Right ventricle myocardium superior (tissue), 1 donor: ENCODE results near the gene MACC1. TPM values are rescaled to one million over a fixed set of nuclear protein-coding genes. Genes with fewer than 3 reads are reported as not detected.
"Not testable (repeated sequence)": the region's sequence is repeated elsewhere in the genome, so short reads cannot be mapped to it uniquely, and the experiment has no call there.

Experiments used
- ATAC-seq: fragments of 200-7000 bp; cut with Tn5 transposase; one replicate; pipeline ENCODE4 v1.9.1; 2020; ENCODE audit warnings: mild to moderate bottlenecking; ENCODE audit not compliant: poor library complexity
- DNase-seq: peaks from one replicate; pipeline ENCODE4 v3.0.0-alpha.2; 2020
- intact Hi-C: fragments of 100-400 bp; cut with DNase I; formaldehyde crosslinking; loops from one replicate; pipeline ENCODE4 v1.11.2; 2022
- total RNA-seq: library from RNA; stranded (reverse); fragmentation: NEBNext Ultra II Directional; extraction: Animal tissue kit (Norgen Biotek cat#: 25700); gene quantifications from one replicate; pipeline ENCODE4 v1.2.1, GENCODE V29; 2021
- donor health status: DM: no; HTN: yes; CAD: no; lungs with severe emphysema.

The MACC1 gene
- total RNA-seq, 1 donor from 2014 or later, result 0.19 TPM

GRCh38 chr7:20153567-20153966, 63.6 kb downstream of the MACC1 start:
- intact Hi-C loops, result loop anchor here (10.0 kb wide), 1 partner anchor 151 kb away; no protein-coding TSS in a partner anchor
- ATAC-seq, result no peak
- DNase-seq, result no peak

- DNase-seq, result no peak
- intact Hi-C loops, result loop anchor here (10.0 kb wide), 1 partner anchor 152 kb away; no protein-coding TSS in a partner anchor
- ATAC-seq, result no peak
Measured at GRCh38 chr7:20152511-20152910, 64.7 kb downstream of the MACC1 start.

- no peak for ATAC-seq
- intact Hi-C loops, result loop anchor here (10.0 kb wide), 1 partner anchor 153 kb away; no protein-coding TSS in a partner anchor
Measured at GRCh38 chr7:20151708-20152456, 65.3 kb downstream of the MACC1 start.

GRCh38 chr7:20146451-20146850, 70.7 kb downstream of the MACC1 start:
- DNase-seq (no peak), ATAC-seq (no peak)
- intact Hi-C loops, result no loop called here

More at GRCh38 chr7:20151708-20152456, 65.3 kb downstream of the MACC1 start:
- no peak for DNase-seq

DNA sequence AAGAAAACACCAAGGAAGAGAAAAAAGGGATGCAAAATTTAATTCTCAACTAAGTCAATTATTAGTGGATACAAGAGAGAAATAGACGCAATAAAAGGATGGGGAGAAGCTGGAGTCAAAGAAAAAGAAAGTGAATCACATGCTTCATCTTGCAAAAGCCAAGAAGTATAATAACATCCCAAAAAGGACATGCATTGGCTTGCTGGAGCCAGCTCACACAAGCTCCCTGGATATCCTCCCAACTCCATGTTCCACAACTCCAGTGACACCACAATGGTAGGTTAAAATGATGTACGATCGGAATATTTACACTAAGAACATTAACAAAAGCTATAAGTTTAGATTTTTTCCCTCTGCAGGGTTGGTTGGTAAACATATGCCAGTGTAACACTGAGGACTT, 72.4 kb downstream of the MACC1 start:
- intact Hi-C loops, result no loop called here

DNA sequence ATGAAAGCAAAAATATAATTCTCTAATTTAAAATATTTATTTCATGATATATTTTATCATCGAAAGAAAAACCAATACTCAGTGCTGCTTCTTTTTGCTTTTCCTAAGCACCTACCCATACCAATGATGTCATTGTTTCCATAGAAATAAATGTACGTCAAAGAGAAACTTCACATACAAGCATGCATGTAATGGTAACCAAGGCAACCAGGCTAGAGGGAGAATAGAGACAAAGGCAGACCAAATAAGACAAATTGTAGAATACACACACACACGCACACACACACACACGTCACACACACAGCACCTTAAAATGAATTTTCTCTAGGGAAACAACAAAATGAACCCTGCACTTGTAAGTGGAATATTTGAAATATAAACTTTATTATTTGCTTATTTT, 75.5 kb downstream of the MACC1 start:
- no peak for DNase-seq
- ATAC-seq, result no peak
- intact Hi-C loops, result no loop called here

More for the DNA sequence above, 72.4 kb downstream of the MACC1 start:
- no peak for DNase-seq
- no peak for ATAC-seq

DNA sequence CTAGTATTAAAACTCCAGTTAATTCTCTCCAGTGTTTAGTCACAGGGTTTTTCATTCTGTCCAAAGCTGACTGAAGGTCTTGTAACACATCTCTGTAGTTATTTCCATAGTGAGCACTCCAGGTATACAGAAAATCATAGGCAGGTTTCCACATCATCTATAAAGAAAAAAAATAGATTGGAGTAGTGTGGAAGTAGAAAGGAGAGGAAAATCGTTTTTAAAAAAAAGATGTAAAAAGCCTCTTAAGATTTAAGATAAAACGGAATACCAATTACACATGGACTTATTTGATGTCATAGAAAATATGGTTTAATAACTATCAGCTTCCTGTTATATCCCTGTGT, 76.2 kb downstream of the MACC1 start:
- intact Hi-C loops, result no loop called here
- ATAC-seq (no peak), DNase-seq (no peak)

- no peak for ATAC-seq
- intact Hi-C loops, result no loop called here
- DNase-seq, result no peak
Measured at GRCh38 chr7:20140291-20141001, 76.7 kb downstream of the MACC1 start.

GRCh38 chr7:20136647-20137046, 80.5 kb downstream of the MACC1 start:
- DNase-seq, result no peak
- intact Hi-C loops, result no loop called here
- ATAC-seq, result no peak

- ATAC-seq, result no peak
- DNase-seq, result no peak
- intact Hi-C loops, result no loop called here
Measured at GRCh38 chr7:20133803-20134202, 83.4 kb downstream of the MACC1 start.

GRCh38 chr7:20132585-20132984, 84.6 kb downstream of the MACC1 start:
- intact Hi-C loops, result no loop called here
- DNase-seq (no peak), ATAC-seq (no peak)

DNA sequence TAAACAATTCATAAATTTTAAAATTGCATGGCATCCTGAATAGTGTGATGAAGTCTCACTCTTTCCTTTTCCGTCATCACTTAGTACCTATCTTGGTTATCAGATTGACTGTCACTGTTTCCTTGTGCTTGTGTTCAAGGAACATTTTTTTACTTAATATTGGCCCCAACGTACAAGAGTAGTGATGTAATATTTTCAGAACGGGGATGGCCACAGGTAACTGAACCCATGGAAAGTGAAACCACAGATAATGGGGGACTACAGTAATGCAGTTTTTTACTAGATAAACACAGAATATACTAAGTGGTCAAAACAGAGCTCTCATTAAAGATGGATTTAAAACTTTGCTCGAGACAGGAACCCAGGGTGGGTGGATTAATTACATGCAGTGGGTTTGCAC, 85.4 kb downstream of the MACC1 start:
- ATAC-seq, result no peak
- intact Hi-C loops, result no loop called here
- no peak for DNase-seq

- ATAC-seq, result no peak
- DNase-seq, result no peak
- intact Hi-C loops, result no loop called here
Measured at GRCh38 chr7:20129920-20130319, 87.3 kb downstream of the MACC1 start.

DNA sequence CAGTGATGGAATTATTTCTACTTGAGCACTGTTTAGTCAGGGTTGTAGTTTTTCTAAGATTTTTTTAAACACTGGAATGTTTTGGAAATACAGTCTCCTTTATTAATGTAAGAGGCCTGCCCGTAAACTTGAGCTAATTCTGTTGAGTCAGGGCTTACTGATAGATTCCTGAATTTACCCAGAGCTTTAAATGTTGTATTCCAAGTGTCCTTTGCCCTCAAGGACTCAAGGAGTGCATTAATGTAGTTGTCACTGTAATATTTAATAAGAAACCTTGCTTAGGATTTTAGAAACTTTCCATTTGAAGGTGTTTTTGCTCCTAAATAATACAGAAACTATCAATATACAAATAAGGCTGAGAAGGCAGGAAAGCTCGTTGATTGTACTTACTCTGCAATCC, 89.2 kb downstream of the MACC1 start:
- DNase-seq, result no peak
- intact Hi-C loops, result no loop called here
- ATAC-seq, result no peak

DNA sequence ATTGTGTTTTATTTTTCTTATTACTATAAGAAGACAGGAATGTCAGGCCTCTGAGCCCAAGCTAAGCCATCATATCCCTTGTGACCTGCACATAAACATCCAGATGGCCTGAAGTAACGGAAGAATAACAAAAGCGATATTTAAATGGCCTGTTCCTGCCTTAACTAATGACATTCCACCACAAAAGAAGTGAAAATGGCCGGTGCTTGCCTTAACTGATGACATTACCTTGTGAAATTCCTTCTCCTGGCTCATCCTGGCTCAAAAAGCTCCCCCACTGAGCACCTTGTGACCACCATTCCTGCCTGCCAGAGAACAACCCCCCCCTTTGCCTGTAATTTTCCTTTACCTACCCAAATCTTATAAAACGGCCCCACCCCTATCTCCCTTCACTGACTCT, 91.1 kb downstream of the MACC1 start:
- intact Hi-C loops, DNase-seq, ATAC-seq: not testable (repeated sequence)

DNA sequence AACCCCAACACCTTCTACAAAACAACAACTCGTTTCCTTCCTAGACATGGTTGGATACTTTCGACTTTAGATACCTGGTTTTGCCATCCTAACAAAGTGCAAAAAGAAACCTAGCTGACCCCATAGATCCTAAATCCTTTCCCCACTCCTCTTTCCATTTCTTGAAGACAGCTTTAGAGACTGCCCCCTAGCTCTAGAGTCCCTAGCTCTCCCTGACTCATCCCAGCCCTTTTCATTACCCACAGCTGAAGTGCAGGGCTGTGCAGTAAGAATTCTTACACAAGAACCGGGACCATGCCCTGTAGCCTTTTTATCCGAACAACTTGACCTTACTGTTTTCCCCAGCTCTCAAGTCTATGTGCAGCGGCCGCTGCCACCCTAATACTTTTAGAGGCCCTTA, 93.1 kb downstream of the MACC1 start:
- intact Hi-C loops, DNase-seq: not testable (repeated sequence)

GRCh38 chr7:20122653-20123316, 94.4 kb downstream of the MACC1 start:
- intact Hi-C loops, DNase-seq, ATAC-seq: not testable (repeated sequence)

More for the DNA sequence above, 93.1 kb downstream of the MACC1 start:
- ATAC-seq, result not testable (repeated sequence)

DNA sequence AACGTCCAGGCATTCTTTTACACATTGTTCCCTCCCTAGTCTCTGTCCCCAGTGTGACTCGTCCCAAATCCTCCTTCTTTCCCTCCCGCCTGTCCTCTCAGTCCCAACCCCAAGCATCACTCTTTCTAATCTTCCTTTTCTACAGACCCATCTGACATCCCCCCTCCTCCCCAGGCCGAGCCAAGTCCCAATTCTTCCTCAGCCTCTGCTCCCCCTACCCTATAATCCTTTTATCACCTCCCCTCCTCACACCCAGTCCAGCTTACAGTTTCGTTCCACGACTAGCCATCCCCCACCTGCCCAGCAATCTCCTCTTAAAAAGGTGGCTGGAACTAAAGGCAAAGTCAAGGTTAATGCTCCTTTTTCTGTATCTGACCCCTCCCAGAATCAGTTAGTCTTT, 95.1 kb downstream of the MACC1 start:
- intact Hi-C loops, result no loop called here
- DNase-seq (no peak), ATAC-seq (no peak)

- DNase-seq (no peak), ATAC-seq (no peak)
- intact Hi-C loops, result no loop called here
Measured at GRCh38 chr7:20121404-20121803, 95.8 kb downstream of the MACC1 start.
